ENCODE data around the gene ARHGAP44. TPM values are rescaled to one million over a fixed set of nuclear protein-coding genes. Genes with fewer than 3 reads are reported as not detected.

The ARHGAP44 gene
- total and polyA plus RNA-seq, 2 of the 4 experiments (the other 2 are of a cell fraction), result 0.54 to 1.0 TPM

DNA sequence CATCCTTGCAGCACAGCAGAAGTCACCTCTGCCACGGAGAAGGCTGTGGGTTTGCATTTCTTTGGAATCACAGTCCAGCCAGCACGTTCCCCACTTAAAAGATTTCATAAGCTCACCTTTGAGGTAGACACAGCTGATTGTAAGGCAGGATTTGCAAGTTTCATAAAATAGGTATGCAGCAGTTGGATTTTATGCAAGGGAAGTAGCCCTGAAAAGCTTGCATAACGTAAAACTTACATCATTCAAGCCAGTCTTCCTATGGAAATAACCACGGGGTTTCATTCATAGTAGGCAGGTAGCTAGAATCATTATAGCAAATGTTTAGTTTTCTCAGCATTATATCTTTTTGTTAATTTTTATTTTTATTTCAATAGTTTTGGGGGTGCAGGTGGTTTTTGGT, 49.8 kb upstream of the ARHGAP44 start:
- dilution Hi-C loops (cut with HindIII; ENCODE audit: low sequenced_read_pairs, unreplicated experiment), result no loop called here
- H3K23ac ChIP-seq (ENCODE audit: low read depth, low read length), result no peak overlapping the region
- ChIA-PET POLR2A (ENCODE audit: unreplicated experiment) (no interaction called here), CTCF (no interaction called here)
- DNase-seq (no peak), ATAC-seq (ENCODE audit: low read depth) (no peak)
- no peak overlapping the region for H3K4ac ChIP-seq (ENCODE audit: low read depth, low read length)
- in situ Hi-C loops (cut with MboI; ENCODE audit: low sequenced_read_pairs), result loop anchor here (10.0 kb wide), 1 partner anchor 485 kb away; no protein-coding TSS in a partner anchor
- no peak overlapping the region for H2AK5ac ChIP-seq (ENCODE audit: low read depth, low read length)
- peaks cover 0 to 7% of the 10 kb centered on the region in 2 experiments; a peak in 1 of 4 replicates for H3K79me1 ChIP-seq (ENCODE audit: low read depth in 1 of 2, low read length in 2 of 2)
- H4K8ac ChIP-seq (ENCODE audit: low read depth in 2 of 2, low read length in 2 of 2), result no peak overlapping the region
- H3K18ac ChIP-seq (ENCODE audit: low read depth, low read length), result no peak overlapping the region
- H4K91ac ChIP-seq (ENCODE audit: insufficient read depth, low read depth, low read length), result no peak overlapping the region
- no peak overlapping the region for H2BK20ac ChIP-seq (ENCODE audit: low read depth, low read length)
- H2AFZ ChIP-seq (replicated peaks; ENCODE audit: low read length, poor library complexity), result no peak overlapping the region
- no peak overlapping the region for H3K56ac ChIP-seq (ENCODE audit: extremely low read depth, insufficient read depth, low read length)
- H3K14ac ChIP-seq (replicated peaks; ENCODE audit: low read depth, low read length), result no peak overlapping the region
- no peak overlapping the region for H4K5ac ChIP-seq (ENCODE audit: low read depth, low read length)
- H3K9me3 ChIP-seq (ENCODE audit: control insufficient read depth, insufficient read depth, low read length), result no peaks in the 10 kb centered on the region
- TF ChIP-seq POLR2A (IDR thresholded peaks at IDR 0.05; ENCODE audit: low read depth, low read length), result no peak
- TF ChIP-seq CEBPB (IDR thresholded peaks at IDR 0.05; ENCODE audit: low read depth, low read length), result no peak
- TF ChIP-seq NFE2L2 (IDR thresholded peaks at IDR 0.05; ENCODE audit: low read depth, low read length), result no peak
- TF ChIP-seq ELK1 (IDR thresholded peaks at IDR 0.05; ENCODE audit: borderline replicate concordance, low read depth, low read length), result no peak
- no peak for TF ChIP-seq MAZ (IDR thresholded peaks at IDR 0.05; ENCODE audit: borderline replicate concordance, low read depth, low read length)
- TF ChIP-seq, protein P1, sequence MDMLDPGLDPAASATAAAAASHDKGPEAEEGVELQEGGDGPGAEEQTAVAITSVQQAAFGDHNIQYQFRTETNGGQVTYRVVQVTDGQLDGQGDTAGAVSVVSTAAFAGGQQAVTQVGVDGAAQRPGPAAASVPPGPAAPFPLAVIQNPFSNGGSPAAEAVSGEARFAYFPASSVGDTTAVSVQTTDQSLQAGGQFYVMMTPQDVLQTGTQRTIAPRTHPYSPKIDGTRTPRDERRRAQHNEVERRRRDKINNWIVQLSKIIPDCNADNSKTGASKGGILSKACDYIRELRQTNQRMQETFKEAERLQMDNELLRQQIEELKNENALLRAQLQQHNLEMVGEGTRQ (IDR thresholded peaks at IDR 0.05; ENCODE audit: low read depth, low read length), result no peak
- TF ChIP-seq RAD21 (IDR thresholded peaks at IDR 0.05; ENCODE audit: low read length), result no peak
- no peak for TF ChIP-seq SMC3 (IDR thresholded peaks at IDR 0.05; ENCODE audit: low read depth, low read length)
- no peak for TF ChIP-seq CHD1 (IDR thresholded peaks at IDR 0.05; ENCODE audit: low read depth, low read length)
- no peak for TF ChIP-seq RCOR1 (IDR thresholded peaks at IDR 0.05; ENCODE audit: insufficient replicate concordance, low read length)
- TF ChIP-seq CTCF (conservative IDR thresholded peaks at IDR 0.05; ENCODE audit: low read depth, low read length), result no peak
- TF ChIP-seq BHLHE40 (IDR thresholded peaks at IDR 0.05; ENCODE audit: low read depth, low read length), result no peak
- TF ChIP-seq MAFK (IDR thresholded peaks at IDR 0.05; ENCODE audit: low read depth, low read length), result no peak
- no peak for TF ChIP-seq FOS (IDR thresholded peaks at IDR 0.05; ENCODE audit: low read depth, low read length)
- no peak overlapping the region for H3K4me3 ChIP-seq (ENCODE audit: insufficient read depth, low read depth, low read length)
- no peak overlapping the region for H2AK9ac ChIP-seq (replicated peaks; ENCODE audit: low read depth, low read length, poor library complexity)
- BruUV-seq (replicated peaks), result no TSS peak
- H3K9ac ChIP-seq (ENCODE audit: low read depth, low read length), result no peak overlapping the region
- H2BK15ac ChIP-seq (ENCODE audit: low read depth, low read length), result no peak overlapping the region
- H3K36me3 ChIP-seq (ENCODE audit: control insufficient read depth, insufficient read depth, low read length), result peaks cover 15% of the 10 kb centered on the region
- no CpG with 5 or more reads among the region's 4 CpGs for WGBS, 2 experiments (ENCODE audit: extremely low coverage in 2 of 2, insufficient read length in 1 of 2)
- H3K27me3 ChIP-seq (ENCODE audit: control insufficient read depth, insufficient read depth, low read length), result no peaks in the 10 kb centered on the region
- H2BK5ac ChIP-seq (ENCODE audit: low read depth, low read length, poor library complexity, severe bottlenecking), result no peak overlapping the region
- no peaks in the 10 kb centered on the region for H4K20me1 ChIP-seq (ENCODE audit: insufficient read depth, low read length)
- no peak overlapping the region for H3K4me2 ChIP-seq (ENCODE audit: low read depth, low read length)
- H3K4me1 ChIP-seq (ENCODE audit: control insufficient read depth, insufficient read depth, low read length), result peaks cover 24% of the 10 kb centered on the region
- intact Hi-C loops (cut with micrococcal nuclease), result no loop called here
- H2BK120ac ChIP-seq (ENCODE audit: low read depth, low read length), result no peak overlapping the region
- H3K27ac ChIP-seq (ENCODE audit: insufficient read depth, low read length), result no peak overlapping the region
- H3K9me1 ChIP-seq (ENCODE audit: insufficient read depth, low read length), result peaks cover 5% of the 10 kb centered on the region

Data from IMR-90 (cell line).